Tibial artery (tissue), 4 donors: ENCODE measurements around the gene ADRA1B.

ENCODE experiments used
- DNase-seq, 2 donors: peaks; one replicate each; pipeline ENCODE4 v3.0.0-alpha.2; 2019
- H3K27ac ChIP-seq, 2 donors: fragments of 200-600 bp; sonication (generic) in 1 of 2; 1 replicate in 1 of 2; 2 replicates in 1 of 2; pipeline ENCODE4 v1.5.1; 2018 to 2019; ENCODE audit warnings: mild to moderate bottlenecking in 1 of 2
- H3K27me3 ChIP-seq, 2 donors: fragments of 200-600 bp; sonication (generic) in 1 of 2; one replicate each; pipeline versions ENCODE4 v1.5.1 to v1.6.0; 2016 to 2019
- H3K36me3 ChIP-seq, 3 donors: fragments of 200-600 bp; sonication (generic) in 2 of 3; one replicate each; pipeline ENCODE4 v1.5.1; 2016 to 2019; ENCODE audit warnings: mild to moderate bottlenecking in 2 of 3
- H3K4me1 ChIP-seq, 4 donors: fragments of 200-600 bp; sonication (generic) in 2 of 4; 1 replicate in 3 of 4; 2 replicates in 1 of 4; pipeline ENCODE4 v1.5.1; 2016 to 2019
- H3K4me3 ChIP-seq, 2 donors: fragments of 200-600 bp; sonication (generic) in 1 of 2; 1 replicate in 1 of 2; 2 replicates in 1 of 2; pipeline ENCODE4 v1.5.1; 2018 to 2019; ENCODE audit warnings: mild to moderate bottlenecking in 2 of 2
- H3K9me3 ChIP-seq, 3 donors: fragments of 200-600 bp; sonication (generic) in 1 of 3; one replicate each; pipeline ENCODE4 v1.5.1; 2016 to 2019
- CTCF ChIP-seq, 2 experiments: fragments of 200-600 bp in 1 of 2; fragments of 450-650 bp in 1 of 2; IDR thresholded peaks; one replicate each; pipeline ENCODE4 v1.5.1; 2017 to 2019; ENCODE audit warnings: antibody characterized with exemption in 2 of 2, mild to moderate bottlenecking in 1 of 2, moderate library complexity in 1 of 2
- intact Hi-C: fragments of 100-400 bp; cut with DNase I; formaldehyde crosslinking; loops from one replicate; pipeline ENCODE4 v1.15.0; 2023; ENCODE audit warnings: low total_unique reads

Gene ADRA1B

GRCh38 chr5:159906463-159906862, 9.8 kb upstream of the ADRA1B start:
- intact Hi-C loops: no loop called here
- no peak for TF ChIP-seq CTCF (IDR thresholded peaks at IDR 0.05)

GRCh38 chr5:159906943-159907342, 9.3 kb upstream of the ADRA1B start:
- no peaks in the 10 kb centered on the region for H3K36me3 ChIP-seq
- peaks cover 0 to 68% (median 19%) of the 10 kb centered on the region in 4 donors for H3K4me1 ChIP-seq
- H3K4me3 ChIP-seq: no peak overlapping the region
- no peak overlapping the region for H3K27ac ChIP-seq
- no peaks in the 10 kb centered on the region for H3K9me3 ChIP-seq
- H3K27me3 ChIP-seq: no peaks in the 10 kb centered on the region
- intact Hi-C loops: no loop called here
- no peak for TF ChIP-seq CTCF (IDR thresholded peaks at IDR 0.05)
- no peak for DNase-seq

More at GRCh38 chr5:159906463-159906862, 9.8 kb upstream of the ADRA1B start:
- Histone ChIP-seq H3K27me3 (no peaks in the 10 kb centered on the region), H3K4me1 (peaks cover 0 to 63% (median 15%) of the 10 kb centered on the region in 4 donors), H3K27ac (no peak overlapping the region), H3K4me3 (no peak overlapping the region), H3K9me3 (no peaks in the 10 kb centered on the region), H3K36me3 (no peaks in the 10 kb centered on the region)
- DNase-seq: no peak

GRCh38 chr5:159907689-159908590, 8.3 kb upstream of the ADRA1B start:
- Histone ChIP-seq H3K27me3 (no peaks in the 10 kb centered on the region), H3K36me3 (no peaks in the 10 kb centered on the region), H3K4me1 (peaks cover 0 to 78% (median 29%) of the 10 kb centered on the region in 4 donors), H3K9me3 (no peaks in the 10 kb centered on the region), H3K27ac (peak overlapping the region in 1 of 2 donors; percentile 3), H3K4me3 (no peak overlapping the region)
- no peak for TF ChIP-seq CTCF (IDR thresholded peaks at IDR 0.05)
- no peak for DNase-seq
- intact Hi-C loops: no loop called here

GRCh38 chr5:159908591-159908940, 7.7 kb upstream of the ADRA1B start:
- no peaks in the 10 kb centered on the region for H3K27me3 ChIP-seq
- no peak overlapping the region for H3K27ac ChIP-seq
- H3K4me3 ChIP-seq: no peak overlapping the region
- intact Hi-C loops: no loop called here
- no peak for DNase-seq
- H3K9me3 ChIP-seq: no peaks in the 10 kb centered on the region
- H3K36me3 ChIP-seq: no peaks in the 10 kb centered on the region
- peaks cover 0 to 84% (median 35%) of the 10 kb centered on the region in 4 donors for H3K4me1 ChIP-seq
- TF ChIP-seq CTCF (IDR thresholded peaks at IDR 0.05): no peak

GRCh38 chr5:159909126-159909525, 7.2 kb upstream of the ADRA1B start:
- no peaks in the 10 kb centered on the region for H3K36me3 ChIP-seq

More at GRCh38 chr5:159909126-159909525, 7.2 kb upstream of the ADRA1B start:
- Histone ChIP-seq H3K27ac (no peak overlapping the region), H3K9me3 (no peaks in the 10 kb centered on the region), H3K4me3 (no peak overlapping the region), H3K27me3 (no peaks in the 10 kb centered on the region), H3K4me1 (peaks cover 0 to 90% (median 38%) of the 10 kb centered on the region in 4 donors)
- intact Hi-C loops: no loop called here
- TF ChIP-seq CTCF (IDR thresholded peaks at IDR 0.05): no peak
- DNase-seq: no peak
